Uterus (tissue), 2 donors: Measurements from ENCODE around the gene GBGT1.

Experiments used
- POLR2A ChIP-seq, 2 donors: fragments of 450-650 bp; IDR thresholded peaks; one replicate each; pipeline ENCODE4 v1.6.1; 2016; ENCODE audit warnings: antibody characterized with exemption in 2 of 2, mild to moderate bottlenecking in 1 of 2, moderate library complexity in 1 of 2
- TF ChIP-seq, protein P1 (sequence below), 4 experiments: fragments of 200-600 bp in 2 of 4; fragments of 450-650 bp in 2 of 4; sonication (generic) in 2 of 4; IDR thresholded peaks; one replicate each; pipeline ENCODE4 v1.5.1; 2016 to 2019; ENCODE audit warnings: antibody characterized with exemption in 4 of 4, mild to moderate bottlenecking in 2 of 4, moderate library complexity in 1 of 4

DNA sequence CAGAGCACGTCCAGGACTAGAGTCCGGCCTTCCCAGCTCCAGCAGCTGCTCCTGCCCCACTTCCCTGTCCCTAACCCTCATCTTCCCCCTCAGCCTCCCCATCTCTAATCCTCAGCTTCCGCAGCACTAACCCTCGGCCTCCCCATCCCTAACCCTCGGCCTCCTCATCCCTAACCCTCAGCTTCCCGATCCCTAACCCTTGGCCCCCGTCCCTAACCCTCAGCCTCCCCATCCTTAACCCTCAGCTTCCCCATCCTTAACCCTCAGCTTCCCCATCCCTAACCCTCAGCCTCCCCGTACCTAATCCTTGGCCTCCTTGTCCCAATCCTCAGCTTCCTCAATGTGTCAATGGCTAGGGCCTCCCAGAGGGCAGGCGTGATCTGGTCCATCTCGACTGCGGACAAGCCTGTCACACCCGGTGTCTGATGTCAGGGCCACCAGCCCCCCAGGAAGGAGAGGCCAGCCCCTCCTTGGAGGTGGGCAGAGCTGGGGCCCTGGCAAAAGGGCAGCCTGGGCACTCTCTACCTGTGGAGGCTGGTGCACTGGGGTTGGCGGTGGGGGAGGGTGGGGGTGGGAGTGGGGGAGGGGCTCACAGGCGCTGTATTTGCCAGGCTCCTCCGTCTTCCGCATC is 43.9 kb upstream of the GBGT1 start:
- TF ChIP-seq, protein P1, sequence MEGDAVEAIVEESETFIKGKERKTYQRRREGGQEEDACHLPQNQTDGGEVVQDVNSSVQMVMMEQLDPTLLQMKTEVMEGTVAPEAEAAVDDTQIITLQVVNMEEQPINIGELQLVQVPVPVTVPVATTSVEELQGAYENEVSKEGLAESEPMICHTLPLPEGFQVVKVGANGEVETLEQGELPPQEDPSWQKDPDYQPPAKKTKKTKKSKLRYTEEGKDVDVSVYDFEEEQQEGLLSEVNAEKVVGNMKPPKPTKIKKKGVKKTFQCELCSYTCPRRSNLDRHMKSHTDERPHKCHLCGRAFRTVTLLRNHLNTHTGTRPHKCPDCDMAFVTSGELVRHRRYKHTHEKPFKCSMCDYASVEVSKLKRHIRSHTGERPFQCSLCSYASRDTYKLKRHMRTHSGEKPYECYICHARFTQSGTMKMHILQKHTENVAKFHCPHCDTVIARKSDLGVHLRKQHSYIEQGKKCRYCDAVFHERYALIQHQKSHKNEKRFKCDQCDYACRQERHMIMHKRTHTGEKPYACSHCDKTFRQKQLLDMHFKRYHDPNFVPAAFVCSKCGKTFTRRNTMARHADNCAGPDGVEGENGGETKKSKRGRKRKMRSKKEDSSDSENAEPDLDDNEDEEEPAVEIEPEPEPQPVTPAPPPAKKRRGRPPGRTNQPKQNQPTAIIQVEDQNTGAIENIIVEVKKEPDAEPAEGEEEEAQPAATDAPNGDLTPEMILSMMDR (IDR thresholded peaks at IDR 0.05), result no peak
- no peak for TF ChIP-seq POLR2A (IDR thresholded peaks at IDR 0.05)
